K562 (cell line): ENCODE data around the gene SLC9A2. TPM values are rescaled to one million over a fixed set of nuclear protein-coding genes. Genes with fewer than 3 reads are reported as not detected.

Experiments
- ATAC-seq: fragments of 200-7000 bp; cut with Tn5 transposase; 3 replicates; pipeline ENCODE4 v1.9.1; 2020; ENCODE audit warnings: moderate library complexity
- BruUV-seq: library from RNA; stranded (reverse); fragments of 400-500 nt; replicated peaks from 2 replicates; lab custom pipeline; 2021; lab: Mats Ljungman, UMichigan
- CTCF ChIA-PET: fragments of 300-600 bp; formaldehyde crosslinking; extraction: SDS; loops from one replicate; lab custom pipeline; 2021; ENCODE audit warnings: low intra/inter-chr PET ratio; lab: Yijun Ruan, JAX
- POLR2A ChIA-PET: fragments of 300-600, 350-650 bp; sonication (Branson Sonifier 250); formaldehyde crosslinking; extraction: SDS; loops from one replicate; lab custom pipeline; 2021; ENCODE audit warnings: antibody characterized with exemption, inconsistent platforms; lab: Yijun Ruan, JAX
- DNase-seq, 4 experiments: peaks; one replicate each; pipeline versions ENCODE4 v3.0.0 to v3.0.0-alpha.2; 2011 to 2018; ENCODE audit warnings: low spot score in 3 of 4, mixed read lengths in 3 of 4; ENCODE audit errors: extremely low read depth in 1 of 4
- FAIRE-seq: peaks from 2 replicates; lab custom pipeline; 2011; peaks lifted over from hg19 to GRCh38; lab: Jason Lieb, UNC
- H2AFZ ChIP-seq: 2 replicates; pipeline ENCODE4 v1.6.0; 2011; ENCODE audit warnings: low read depth, low read length, control low read depth, inconsistent platforms
- H3K27ac ChIP-seq: fragments of 200-600 bp; 3 replicates; pipeline ENCODE4 v1.8.0; 2011; ENCODE audit warnings: low read depth, mild to moderate bottlenecking, control low read depth, inconsistent platforms, low read length, moderate library complexity, mixed read lengths; ENCODE audit errors: extremely low read depth
- H3K27me3 ChIP-seq, 2 experiments: fragments of 300-600 bp in 1 of 2; 2 replicates in 1 of 2; 3 replicates in 1 of 2; pipeline versions ENCODE4 v1.6.0 to v1.8.0; 2011; ENCODE audit warnings: inconsistent platforms in 2 of 2, low read length in 2 of 2, mild to moderate bottlenecking in 1 of 2, mixed read lengths in 1 of 2, moderate library complexity in 1 of 2; ENCODE audit not compliant: control insufficient read depth in 2 of 2, insufficient read depth in 2 of 2
- H3K36me3 ChIP-seq: fragments of 300-600 bp; 3 replicates; pipeline ENCODE4 v1.8.0; 2011; ENCODE audit warnings: mild to moderate bottlenecking, low read length, inconsistent platforms; ENCODE audit not compliant: control insufficient read depth, insufficient read depth
- H3K4me1 ChIP-seq, 2 experiments: fragments of 200-600 bp in 1 of 2; replicated peaks in 1 of 2; 2 replicates in 1 of 2; 3 replicates in 1 of 2; pipeline versions ENCODE4 v1.5.1 to v1.8.0; 2011; ENCODE audit warnings: inconsistent platforms in 2 of 2, low read length in 2 of 2, mild to moderate bottlenecking in 1 of 2, mixed read lengths in 1 of 2, moderate library complexity in 1 of 2; ENCODE audit not compliant: control insufficient read depth in 2 of 2, insufficient read depth in 2 of 2
- H3K4me2 ChIP-seq: 2 replicates; pipeline ENCODE4 v1.6.1; 2011; ENCODE audit warnings: low read length, control low read depth, inconsistent platforms, mixed read lengths; ENCODE audit not compliant: insufficient read depth
- H3K4me3 ChIP-seq: fragments of 200-600 bp; sonication (generic), shearing (Covaris generic); 2 replicates; pipeline ENCODE4 v1.5.1; 2016; ENCODE audit warnings: control low read depth, inconsistent platforms
- H3K79me2 ChIP-seq: fragments of 200-600 bp; 3 replicates; pipeline ENCODE4 v1.8.0; 2011; ENCODE audit warnings: low read length, inconsistent platforms; ENCODE audit not compliant: control insufficient read depth, insufficient read depth
- H3K9ac ChIP-seq, 2 experiments: 2 replicates each; pipeline versions ENCODE4 v1.6.0 to v1.6.1; 2011; ENCODE audit warnings: low read depth in 2 of 2, low read length in 2 of 2, control low read depth in 1 of 2, inconsistent platforms in 1 of 2, mild to moderate bottlenecking in 1 of 2, mixed read lengths in 1 of 2; ENCODE audit not compliant: insufficient read depth in 1 of 2
- H3K9me1 ChIP-seq: one replicate; pipeline ENCODE4 v1.6.0; 2011; ENCODE audit warnings: inconsistent platforms, mild to moderate bottlenecking, low read length, moderate library complexity; ENCODE audit not compliant: control insufficient read depth, insufficient read depth
- H3K9me3 ChIP-seq: replicated peaks from 2 replicates; pipeline ENCODE4 v1.5.1; 2011; ENCODE audit warnings: low read depth, low read length, inconsistent platforms; ENCODE audit not compliant: control insufficient read depth, insufficient read depth
- H4K20me1 ChIP-seq: replicated peaks from 2 replicates; pipeline ENCODE4 v1.6.1; 2011; ENCODE audit warnings: low read length, inconsistent platforms, mixed read lengths; ENCODE audit not compliant: control insufficient read depth, insufficient read depth
- SRSF7 ChIP-seq: fragments of 200-400 bp; formaldehyde crosslinking; optimal IDR thresholded peaks from 2 replicates; pipeline ENCODE3; 2017; ENCODE audit warnings: mild to moderate bottlenecking, low read depth, low read length
- ZNF282 ChIP-seq: sonication (generic); formaldehyde crosslinking; IDR thresholded peaks from 2 replicates; pipeline ENCODE4 v1.8.1; 2023; ENCODE audit warnings: missing genetic modification reagents
- WGBS: fragments of 100-300 bp; shearing (Covaris generic); methylation state at CpG from one replicate; pipeline ENCODE4 v1.1.6; 2016; ENCODE audit warnings: low coverage, mixed read lengths; ENCODE audit not compliant: insufficient coverage; ENCODE audit errors: missing lambda C conversion rate; 5-methylcytosine and 5-hydroxymethylcytosine counted together
- in situ Hi-C: fragments of 300-500 bp; cut with MboI; formaldehyde crosslinking; loops from 4 replicates; pipeline ENCODE4 v1.15.0; 2018; ENCODE audit warnings: inconsistent platforms, mixed read lengths
- intact Hi-C: fragments of 100-400 bp; cut with micrococcal nuclease; formaldehyde crosslinking; loops from 2 replicates; pipeline ENCODE4 v1.14.2; 2022
- polyA plus RNA-seq, 8 experiments: library from polyadenylated mRNA; depleted of rRNA in 4 of 8; stranded (reverse) in 5 of 8; unstranded in 3 of 8; fragments of >200 nt; fragmentation: Nextera tagmentation in 2 of 8; fragmentation: Illumina TruSeq in 1 of 8; extraction: Ambion mirVana in 2 of 8; extraction: Trizol in 1 of 8; gene quantifications; 2 replicates each; pipeline versions ENCODE4 v1.2.1 to v1.2.3, GENCODE V29; 2011 to 2014; ENCODE audit warnings: inconsistent platforms in 1 of 8, missing spikeins in 1 of 8
- total RNA-seq, 7 experiments: library from RNA; depleted of rRNA in 6 of 7; stranded (reverse); fragments of >200 nt in 6 of 7; fragmentation: Illumina TruSeq in 2 of 7; extraction: Trizol in 2 of 7; gene quantifications; 2 replicates each; pipeline versions ENCODE4 v1.2.1 to v1.2.3, GENCODE V29; 2011 to 2021; ENCODE audit warnings: low replicate concordance in 1 of 7
- TF ChIP-seq, protein P1 (sequence below), 2 experiments: fragments of 450-650 bp; IDR thresholded peaks; 2 replicates each; pipeline ENCODE4 v1.6.1; 2018; ENCODE audit warnings: mild to moderate bottlenecking in 2 of 2, low read depth in 1 of 2; ENCODE audit not compliant: partially characterized antibody in 2 of 2
- TF ChIP-seq, protein P2 (sequence below), 2 experiments: fragments of 450-650 bp; formaldehyde crosslinking in 1 of 2; IDR thresholded peaks; 2 replicates each; pipeline versions ENCODE4 v1.4.0 to v1.6.1; 2014 to 2020; ENCODE audit warnings: mild to moderate bottlenecking in 2 of 2, borderline replicate concordance in 1 of 2, low read depth in 1 of 2
- TF ChIP-seq, protein P3 (sequence below): fragments of 250-450 bp; sonication (Bioruptor Pico); IDR thresholded peaks from 2 replicates; pipeline ENCODE4 v1.4.0; 2020; ENCODE audit warnings: mild to moderate bottlenecking, moderate library complexity

Gene SLC9A2
- total and polyA plus RNA-seq, 9 of the 15 experiments (the other 6 are each of a cell fraction or from before 2014, with no cell fraction given): 0.45 to 3.3 (median 1.6) TPM

DNA sequence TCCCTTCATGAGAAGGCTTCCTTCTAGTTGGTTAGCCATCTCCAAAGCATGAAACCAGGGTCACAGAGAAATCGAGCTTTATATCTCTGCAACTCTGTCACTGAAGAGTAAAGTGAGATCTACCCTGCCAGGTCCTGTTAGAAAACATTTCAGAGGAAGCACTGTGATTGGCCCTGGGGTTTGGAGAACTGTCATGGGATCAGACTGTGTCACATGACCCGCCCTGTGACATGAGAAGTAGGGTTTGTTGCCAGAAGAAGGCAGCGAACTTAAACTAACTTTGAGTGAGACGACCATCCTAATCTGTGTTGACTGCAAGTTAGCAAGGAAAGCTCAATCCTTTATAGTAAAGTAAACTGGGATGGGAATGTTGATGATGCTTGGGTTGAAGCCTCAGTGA is 55.5 kb downstream of the SLC9A2 start:
- Histone ChIP-seq H3K27me3 (no peaks in the 10 kb centered on the region), H3K9me3 (no peaks in the 10 kb centered on the region), H3K9ac (no peak overlapping the region), H3K4me1 (no peaks in the 10 kb centered on the region; a peak in 2 of 5 replicates), H3K9me1 (no peaks in the 10 kb centered on the region), H3K36me3 (no peaks in the 10 kb centered on the region), H3K4me2 (peak overlapping the region; percentile 30; the same call in 1 of the 2 replicates), H3K27ac (no peak overlapping the region), H2AFZ (peak overlapping the region; percentile 54), H3K4me3 (no peak overlapping the region), H4K20me1 (no peaks in the 10 kb centered on the region), H3K79me2 (no peaks in the 10 kb centered on the region)
- FAIRE-seq: peak; percentile 37
- in situ Hi-C loops (no loop called here), intact Hi-C loops (no loop called here)
- DNase-seq: peak in 2 of 4 experiments; percentile 18 to 28
- ATAC-seq: peak; percentile 67
- BruUV-seq: no TSS peak
- WGBS: 17% methylated on average over 4 of the region's 4 CpGs
- POLR2A ChIA-PET: no interaction called here
- CTCF ChIA-PET: no interaction called here
- TF ChIP-seq SRSF7 (no peak), ZNF282 (CRISPR knock-in tag) (no peak)
- TF ChIP-seq, protein P1, sequence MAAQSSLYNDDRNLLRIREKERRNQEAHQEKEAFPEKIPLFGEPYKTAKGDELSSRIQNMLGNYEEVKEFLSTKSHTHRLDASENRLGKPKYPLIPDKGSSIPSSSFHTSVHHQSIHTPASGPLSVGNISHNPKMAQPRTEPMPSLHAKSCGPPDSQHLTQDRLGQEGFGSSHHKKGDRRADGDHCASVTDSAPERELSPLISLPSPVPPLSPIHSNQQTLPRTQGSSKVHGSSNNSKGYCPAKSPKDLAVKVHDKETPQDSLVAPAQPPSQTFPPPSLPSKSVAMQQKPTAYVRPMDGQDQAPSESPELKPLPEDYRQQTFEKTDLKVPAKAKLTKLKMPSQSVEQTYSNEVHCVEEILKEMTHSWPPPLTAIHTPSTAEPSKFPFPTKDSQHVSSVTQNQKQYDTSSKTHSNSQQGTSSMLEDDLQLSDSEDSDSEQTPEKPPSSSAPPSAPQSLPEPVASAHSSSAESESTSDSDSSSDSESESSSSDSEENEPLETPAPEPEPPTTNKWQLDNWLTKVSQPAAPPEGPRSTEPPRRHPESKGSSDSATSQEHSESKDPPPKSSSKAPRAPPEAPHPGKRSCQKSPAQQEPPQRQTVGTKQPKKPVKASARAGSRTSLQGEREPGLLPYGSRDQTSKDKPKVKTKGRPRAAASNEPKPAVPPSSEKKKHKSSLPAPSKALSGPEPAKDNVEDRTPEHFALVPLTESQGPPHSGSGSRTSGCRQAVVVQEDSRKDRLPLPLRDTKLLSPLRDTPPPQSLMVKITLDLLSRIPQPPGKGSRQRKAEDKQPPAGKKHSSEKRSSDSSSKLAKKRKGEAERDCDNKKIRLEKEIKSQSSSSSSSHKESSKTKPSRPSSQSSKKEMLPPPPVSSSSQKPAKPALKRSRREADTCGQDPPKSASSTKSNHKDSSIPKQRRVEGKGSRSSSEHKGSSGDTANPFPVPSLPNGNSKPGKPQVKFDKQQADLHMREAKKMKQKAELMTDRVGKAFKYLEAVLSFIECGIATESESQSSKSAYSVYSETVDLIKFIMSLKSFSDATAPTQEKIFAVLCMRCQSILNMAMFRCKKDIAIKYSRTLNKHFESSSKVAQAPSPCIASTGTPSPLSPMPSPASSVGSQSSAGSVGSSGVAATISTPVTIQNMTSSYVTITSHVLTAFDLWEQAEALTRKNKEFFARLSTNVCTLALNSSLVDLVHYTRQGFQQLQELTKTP (IDR thresholded peaks at IDR 0.05; ENCODE audit: low read depth in 1 of 2, partially characterized antibody in 2 of 2): no peak
- TF ChIP-seq, protein P2, sequence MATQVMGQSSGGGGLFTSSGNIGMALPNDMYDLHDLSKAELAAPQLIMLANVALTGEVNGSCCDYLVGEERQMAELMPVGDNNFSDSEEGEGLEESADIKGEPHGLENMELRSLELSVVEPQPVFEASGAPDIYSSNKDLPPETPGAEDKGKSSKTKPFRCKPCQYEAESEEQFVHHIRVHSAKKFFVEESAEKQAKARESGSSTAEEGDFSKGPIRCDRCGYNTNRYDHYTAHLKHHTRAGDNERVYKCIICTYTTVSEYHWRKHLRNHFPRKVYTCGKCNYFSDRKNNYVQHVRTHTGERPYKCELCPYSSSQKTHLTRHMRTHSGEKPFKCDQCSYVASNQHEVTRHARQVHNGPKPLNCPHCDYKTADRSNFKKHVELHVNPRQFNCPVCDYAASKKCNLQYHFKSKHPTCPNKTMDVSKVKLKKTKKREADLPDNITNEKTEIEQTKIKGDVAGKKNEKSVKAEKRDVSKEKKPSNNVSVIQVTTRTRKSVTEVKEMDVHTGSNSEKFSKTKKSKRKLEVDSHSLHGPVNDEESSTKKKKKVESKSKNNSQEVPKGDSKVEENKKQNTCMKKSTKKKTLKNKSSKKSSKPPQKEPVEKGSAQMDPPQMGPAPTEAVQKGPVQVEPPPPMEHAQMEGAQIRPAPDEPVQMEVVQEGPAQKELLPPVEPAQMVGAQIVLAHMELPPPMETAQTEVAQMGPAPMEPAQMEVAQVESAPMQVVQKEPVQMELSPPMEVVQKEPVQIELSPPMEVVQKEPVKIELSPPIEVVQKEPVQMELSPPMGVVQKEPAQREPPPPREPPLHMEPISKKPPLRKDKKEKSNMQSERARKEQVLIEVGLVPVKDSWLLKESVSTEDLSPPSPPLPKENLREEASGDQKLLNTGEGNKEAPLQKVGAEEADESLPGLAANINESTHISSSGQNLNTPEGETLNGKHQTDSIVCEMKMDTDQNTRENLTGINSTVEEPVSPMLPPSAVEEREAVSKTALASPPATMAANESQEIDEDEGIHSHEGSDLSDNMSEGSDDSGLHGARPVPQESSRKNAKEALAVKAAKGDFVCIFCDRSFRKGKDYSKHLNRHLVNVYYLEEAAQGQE (IDR thresholded peaks at IDR 0.05; ENCODE audit: borderline replicate concordance): peak; percentile 9; the same call in 1 of the 2 replicates
- TF ChIP-seq, protein P2 (CRISPR knock-in tag; IDR thresholded peaks at IDR 0.05; ENCODE audit: low read depth): no peak
- TF ChIP-seq, protein P3, sequence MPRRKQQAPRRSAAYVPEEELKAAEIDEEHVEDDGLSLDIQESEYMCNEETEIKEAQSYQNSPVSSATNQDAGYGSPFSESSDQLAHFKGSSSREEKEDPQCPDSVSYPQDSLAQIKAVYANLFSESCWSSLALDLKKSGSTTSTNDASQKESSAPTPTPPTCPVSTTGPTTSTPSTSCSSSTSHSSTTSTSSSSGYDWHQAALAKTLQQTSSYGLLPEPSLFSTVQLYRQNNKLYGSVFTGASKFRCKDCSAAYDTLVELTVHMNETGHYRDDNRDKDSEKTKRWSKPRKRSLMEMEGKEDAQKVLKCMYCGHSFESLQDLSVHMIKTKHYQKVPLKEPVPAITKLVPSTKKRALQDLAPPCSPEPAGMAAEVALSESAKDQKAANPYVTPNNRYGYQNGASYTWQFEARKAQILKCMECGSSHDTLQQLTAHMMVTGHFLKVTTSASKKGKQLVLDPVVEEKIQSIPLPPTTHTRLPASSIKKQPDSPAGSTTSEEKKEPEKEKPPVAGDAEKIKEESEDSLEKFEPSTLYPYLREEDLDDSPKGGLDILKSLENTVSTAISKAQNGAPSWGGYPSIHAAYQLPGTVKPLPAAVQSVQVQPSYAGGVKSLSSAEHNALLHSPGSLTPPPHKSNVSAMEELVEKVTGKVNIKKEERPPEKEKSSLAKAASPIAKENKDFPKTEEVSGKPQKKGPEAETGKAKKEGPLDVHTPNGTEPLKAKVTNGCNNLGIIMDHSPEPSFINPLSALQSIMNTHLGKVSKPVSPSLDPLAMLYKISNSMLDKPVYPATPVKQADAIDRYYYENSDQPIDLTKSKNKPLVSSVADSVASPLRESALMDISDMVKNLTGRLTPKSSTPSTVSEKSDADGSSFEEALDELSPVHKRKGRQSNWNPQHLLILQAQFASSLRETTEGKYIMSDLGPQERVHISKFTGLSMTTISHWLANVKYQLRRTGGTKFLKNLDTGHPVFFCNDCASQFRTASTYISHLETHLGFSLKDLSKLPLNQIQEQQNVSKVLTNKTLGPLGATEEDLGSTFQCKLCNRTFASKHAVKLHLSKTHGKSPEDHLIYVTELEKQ: no peak
